ENCODE data around the gene FOXB2. TPM values are rescaled to one million over a fixed set of nuclear protein-coding genes. Genes with fewer than 3 reads are reported as not detected.

Gene FOXB2
- total and polyA plus RNA-seq, 2 donors (not counting 3 experiments of a cell fraction or from before 2014, with no cell fraction given) = not detected

DNA sequence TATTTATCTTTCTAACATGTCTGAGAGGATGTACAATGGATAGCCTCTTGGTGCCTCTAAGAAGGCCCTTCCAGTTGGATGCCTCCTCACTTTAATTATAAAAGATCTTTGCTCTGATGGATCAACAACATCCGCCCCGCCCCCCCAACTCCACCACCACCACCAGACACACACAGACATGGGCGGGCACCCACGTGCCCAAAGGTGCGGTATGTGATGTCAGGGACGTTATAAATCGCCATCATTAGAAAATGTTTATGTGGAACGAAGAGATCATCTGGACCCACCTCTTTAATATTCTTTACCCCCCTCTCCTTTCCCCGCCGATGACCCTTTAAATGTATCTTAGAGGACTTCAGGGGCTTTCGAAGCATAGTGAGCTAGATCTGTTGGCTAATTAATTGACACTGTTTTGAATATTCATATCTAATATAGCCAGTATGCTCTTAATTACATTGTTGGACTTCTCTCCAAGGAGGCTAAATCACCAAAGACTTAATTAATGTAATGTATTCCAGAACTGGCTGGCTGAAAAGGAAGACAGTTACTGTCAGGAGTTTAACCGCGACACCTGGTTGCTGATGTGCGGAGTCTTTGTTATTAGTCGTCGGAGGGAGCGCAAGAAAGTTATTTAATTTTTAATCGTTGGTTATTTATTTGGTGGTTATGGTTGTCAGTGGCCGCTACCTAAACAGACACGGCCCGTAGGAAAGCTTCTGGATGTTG lies 6.1 kb upstream of the FOXB2 start:
- H3K27me3 ChIP-seq (ENCODE audit: control insufficient read depth in 2 of 2, insufficient read depth in 2 of 2, low read length in 2 of 2) = peaks cover 79 to 97% of the 10 kb centered on the region in 2 experiments
- no TSS peak for BruUV-seq (replicated peaks)
- H3K36me3 ChIP-seq (ENCODE audit: control insufficient read depth in 2 of 2, extremely low read depth in 1 of 2, insufficient read depth in 2 of 2, low read length in 2 of 2) = no peaks in the 10 kb centered on the region
- no peak for DNase-seq (ENCODE audit: low read depth, low spot score)
- H3K4me1 ChIP-seq (ENCODE audit: control insufficient read depth, extremely low read depth, insufficient read depth, low read length) = peaks cover 7% of the 10 kb centered on the region
- H3K9me3 ChIP-seq (replicated peaks; ENCODE audit: control insufficient read depth, insufficient read depth, low read length) = no peaks in the 10 kb centered on the region
- dilution Hi-C loops (cut with MboI; ENCODE audit: extremely low pct_ligation_motif_present, low sequenced_read_pairs) (no loop called here), intact Hi-C loops (cut with micrococcal nuclease) (loop anchor here (2.0 to 10.0 kb wide), 2 partner anchors 253 to 559 kb away; partner anchors contain the start of gene GCNT1)
- no peaks in the 10 kb centered on the region for H3K79me2 ChIP-seq (ENCODE audit: control insufficient read depth, insufficient read depth, low read length)
- FAIRE-seq = no peak
- ChIA-PET CTCF (interaction anchor here (1.2 to 5.0 kb wide), 3 partner anchors 136 to 203 kb away, joined by 4 to 37 read pairs (median 5); no protein-coding TSS in a partner anchor), POLR2A (no interaction called here)
- H3K4me2 ChIP-seq (ENCODE audit: insufficient read depth, low read length) = no peak overlapping the region
- no peak overlapping the region for H3K27ac ChIP-seq (ENCODE audit: insufficient read depth, low read depth, low read length)
- TF ChIP-seq MYC (IDR thresholded peaks at IDR 0.05; ENCODE audit: low read depth, low read length) (no peak), POLR2AphosphoS5 (IDR thresholded peaks at IDR 0.05; ENCODE audit: insufficient read depth, low read depth, low read length) (no peak), EZH2 (IDR thresholded peaks at IDR 0.05; ENCODE audit: borderline replicate concordance, low read depth, low read length, severe bottlenecking) (no peak), GATA2 (IDR thresholded peaks at IDR 0.05; ENCODE audit: insufficient read depth, insufficient read length, low read depth, low read length) (no peak), JUN (IDR thresholded peaks at IDR 0.05; ENCODE audit: borderline replicate concordance, insufficient read depth, insufficient read length, low read depth) (no peak)
- TF ChIP-seq, protein P1, sequence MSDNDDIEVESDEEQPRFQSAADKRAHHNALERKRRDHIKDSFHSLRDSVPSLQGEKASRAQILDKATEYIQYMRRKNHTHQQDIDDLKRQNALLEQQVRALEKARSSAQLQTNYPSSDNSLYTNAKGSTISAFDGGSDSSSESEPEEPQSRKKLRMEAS (IDR thresholded peaks at IDR 0.05; ENCODE audit: insufficient read depth, insufficient read length) = no peak
- H3K9ac ChIP-seq (replicated peaks; ENCODE audit: extremely low read depth, insufficient read depth, low read length) = no peak overlapping the region
- H3K4me3 ChIP-seq (replicated peaks in 1 of 3; ENCODE audit: insufficient read depth in 1 of 3, low read depth in 1 of 3, low read length in 3 of 3) = no peak overlapping the region
- no peaks in the 10 kb centered on the region for H3K9me1 ChIP-seq (replicated peaks; ENCODE audit: control insufficient read depth, extremely low read depth, insufficient read depth, low read length)
- H4K20me1 ChIP-seq (replicated peaks; ENCODE audit: control insufficient read depth, extremely low read depth, insufficient read depth, low read length) = no peaks in the 10 kb centered on the region
- H2AFZ ChIP-seq (ENCODE audit: low read depth, low read length) = no peak overlapping the region
